Neural cell (in vitro differentiated cells): ENCODE results near the gene F13A1.

Experiments used
- EP300 ChIP-seq: fragments of 450-650 bp; conservative IDR thresholded peaks from 2 replicates; pipeline ENCODE4 v1.6.1; 2014; ENCODE audit warnings: antibody characterized with exemption, mild to moderate bottlenecking, moderate library complexity; ENCODE audit not compliant: poor library complexity, severe bottlenecking
- EZH2 ChIP-seq: fragments of 200-600, 300-800 bp; shearing (Covaris generic), sonication (generic); IDR thresholded peaks from 2 replicates; pipeline ENCODE4 v1.6.1; 2014; ENCODE audit warnings: antibody characterized with exemption, low read length, borderline replicate concordance, mild to moderate bottlenecking; ENCODE audit not compliant: insufficient read depth, poor library complexity, severe bottlenecking
- TF ChIP-seq, protein P1 (sequence below): fragments of 450-650 bp; IDR thresholded peaks from 2 replicates; pipeline ENCODE4 v1.5.1; 2014; ENCODE audit warnings: antibody characterized with exemption, mild to moderate bottlenecking, moderate library complexity; ENCODE audit not compliant: poor library complexity, severe bottlenecking

DNA sequence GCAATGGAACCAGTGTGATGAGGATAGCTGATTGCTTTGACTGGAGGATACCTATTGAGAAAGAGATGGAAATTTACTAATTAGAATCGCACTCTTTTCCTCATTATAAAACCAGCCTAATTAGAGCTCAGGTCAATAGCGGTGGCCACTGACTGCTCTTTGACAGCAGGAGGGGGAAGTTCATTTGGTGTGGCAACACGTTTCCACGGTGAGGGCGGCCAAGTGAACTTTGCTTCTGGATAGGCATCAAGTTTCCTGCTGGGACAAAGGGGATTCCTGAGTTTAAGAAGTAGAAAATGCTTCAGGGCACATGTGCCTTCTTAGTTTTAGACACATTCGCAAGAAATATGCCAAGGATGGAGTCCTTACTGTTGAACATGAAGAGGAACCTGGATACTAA, 168.4 kb downstream of the F13A1 start:
- TF ChIP-seq, protein P1, sequence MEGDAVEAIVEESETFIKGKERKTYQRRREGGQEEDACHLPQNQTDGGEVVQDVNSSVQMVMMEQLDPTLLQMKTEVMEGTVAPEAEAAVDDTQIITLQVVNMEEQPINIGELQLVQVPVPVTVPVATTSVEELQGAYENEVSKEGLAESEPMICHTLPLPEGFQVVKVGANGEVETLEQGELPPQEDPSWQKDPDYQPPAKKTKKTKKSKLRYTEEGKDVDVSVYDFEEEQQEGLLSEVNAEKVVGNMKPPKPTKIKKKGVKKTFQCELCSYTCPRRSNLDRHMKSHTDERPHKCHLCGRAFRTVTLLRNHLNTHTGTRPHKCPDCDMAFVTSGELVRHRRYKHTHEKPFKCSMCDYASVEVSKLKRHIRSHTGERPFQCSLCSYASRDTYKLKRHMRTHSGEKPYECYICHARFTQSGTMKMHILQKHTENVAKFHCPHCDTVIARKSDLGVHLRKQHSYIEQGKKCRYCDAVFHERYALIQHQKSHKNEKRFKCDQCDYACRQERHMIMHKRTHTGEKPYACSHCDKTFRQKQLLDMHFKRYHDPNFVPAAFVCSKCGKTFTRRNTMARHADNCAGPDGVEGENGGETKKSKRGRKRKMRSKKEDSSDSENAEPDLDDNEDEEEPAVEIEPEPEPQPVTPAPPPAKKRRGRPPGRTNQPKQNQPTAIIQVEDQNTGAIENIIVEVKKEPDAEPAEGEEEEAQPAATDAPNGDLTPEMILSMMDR = no peak
- no peak for TF ChIP-seq EP300
- TF ChIP-seq EZH2 = no peak
